Measurements from ENCODE around the gene DLG1.

- TF ChIP-seq CTCF (IDR thresholded peaks at IDR 0.05) (no peak), EZH2phosphoT487 (IDR thresholded peaks at IDR 0.05) (no peak), EZH2 (IDR thresholded peaks at IDR 0.05) (no peak)
Measured at GRCh38 chr3:197222937-197223370, 75.5 kb downstream of the DLG1 start.

Measured in neural progenitor cell (in vitro differentiated cells).